ENCODE data around the gene MLLT10. TPM values are rescaled to one million over a fixed set of nuclear protein-coding genes. Genes with fewer than 3 reads are reported as not detected.
A peak's percentile ranks its signal among the peaks of the same experiment; 100 is the strongest.

The MLLT10 gene
- total RNA-seq, 1 donor from 2014 or later, result 61.3 TPM

GRCh38 chr10:21776883-21777282 is 242.9 kb downstream of the MLLT10 start:
- no peaks in the 10 kb centered on the region for H4K20me1 ChIP-seq (ENCODE audit: low read depth)
- no peaks in the 10 kb centered on the region for H3K9me3 ChIP-seq (ENCODE audit: low read depth)
- H2AFZ ChIP-seq (replicated peaks), result no peak overlapping the region
- no peaks in the 10 kb centered on the region for H3K27me3 ChIP-seq
- Mint-ChIP-seq H3K27me3 (ENCODE audit: insufficient read depth, low read depth) (no peaks in the 10 kb centered on the region), H3K4me1 (no peaks in the 10 kb centered on the region), H3K27ac (no peak overlapping the region), H3K36me3 (peaks cover 32% of the 10 kb centered on the region), H3K9me3 (peaks cover 32% of the 10 kb centered on the region), H3K4me3 (no peak overlapping the region)
- H3F3A ChIP-seq (ENCODE audit: low read depth), result no peaks in the 10 kb centered on the region
- no peaks in the 10 kb centered on the region for H3K79me2 ChIP-seq (ENCODE audit: low read depth)
- no peak overlapping the region for H3K4me3 ChIP-seq
- no peaks in the 10 kb centered on the region for H3K4me1 ChIP-seq
- H3K36me3 ChIP-seq, result no peaks in the 10 kb centered on the region
- no peak overlapping the region for H3K27ac ChIP-seq
- DNase-seq (ENCODE audit: low spot score), result no peak
- H3K4me2 ChIP-seq, result no peak overlapping the region
- no peak overlapping the region for H3K9ac ChIP-seq
- no peak for TF ChIP-seq CTCF (IDR thresholded peaks at IDR 0.05)
- no peak for TF ChIP-seq EZH2 (IDR thresholded peaks at IDR 0.05)
- no peak for TF ChIP-seq EZH2phosphoT487 (IDR thresholded peaks at IDR 0.05)

- H3K36me3 ChIP-seq, result no peaks in the 10 kb centered on the region
- peaks cover 11% of the 10 kb centered on the region for H3K4me1 ChIP-seq
- H3K27me3 Mint-ChIP-seq (ENCODE audit: insufficient read depth, low read depth), result peaks cover 3% of the 10 kb centered on the region
- no peak overlapping the region for H3K9ac ChIP-seq
- TF ChIP-seq CTCF (IDR thresholded peaks at IDR 0.05) (no peak), EZH2phosphoT487 (IDR thresholded peaks at IDR 0.05) (no peak), EZH2 (IDR thresholded peaks at IDR 0.05) (no peak)
- H3K4me3 Mint-ChIP-seq, result no peak overlapping the region
- H3K79me2 ChIP-seq (ENCODE audit: low read depth), result no peaks in the 10 kb centered on the region
- H3K27ac ChIP-seq, result no peak overlapping the region
- peaks cover 28% of the 10 kb centered on the region for H3K9me3 Mint-ChIP-seq
- peaks cover 2% of the 10 kb centered on the region for H3K4me1 Mint-ChIP-seq
- peaks cover 30% of the 10 kb centered on the region for H3K36me3 Mint-ChIP-seq
- no peak overlapping the region for H3K4me3 ChIP-seq
- no peak overlapping the region for H3K27ac Mint-ChIP-seq
- H4K20me1 ChIP-seq (ENCODE audit: low read depth), result no peaks in the 10 kb centered on the region
- no peak overlapping the region for H3K4me2 ChIP-seq
- no peaks in the 10 kb centered on the region for H3F3A ChIP-seq (ENCODE audit: low read depth)
- H3K9me3 ChIP-seq (ENCODE audit: low read depth), result no peaks in the 10 kb centered on the region
- H3K27me3 ChIP-seq, result no peaks in the 10 kb centered on the region
- no peak overlapping the region for H2AFZ ChIP-seq (replicated peaks)
- DNase-seq (ENCODE audit: low spot score), result no peak
Observed at GRCh38 chr10:21791276-21791675, 257.2 kb downstream of the MLLT10 start.

MicroRNA genes within 50 kb of the gene (microRNA counts, 767-probe panel; counts per million panel counts)
- 460 counts per million, percentile 90 among the panel's probes with 10 or more counts for microRNA hsa-miR-1915-3p

Small RNA genes within 50 kb of the gene (microRNA-seq; reads per million reads assigned to microRNA genes)
- 22.1 reads per million, percentile 55 among the genes with 10 or more reads in this experiment for gene MIR1915

Small RNA genes within 50 kb of the gene (small RNA-seq; reads per million reads assigned to genes)
- gene MIR1915, result 0.27 reads per million, percentile 20 among the genes with 10 or more reads in this experiment
- gene RN7SKP219, result not detected
- gene RNU6-1141P, result not detected
- gene RNU6-306P, result not detected

Other genes starting within 250 kb of the MLLT10 start
- 123 and 127 TPM in 2 replicates for gene SKIDA1, start 8.6 kb upstream of the MLLT10 start, total RNA-seq (ENCODE audit: low replicate concordance)

Measured in neural progenitor cell (in vitro differentiated cells).